ENCODE data around the gene NUDT14. TPM values are rescaled to one million over a fixed set of nuclear protein-coding genes. Genes with fewer than 3 reads are reported as not detected.

Gene NUDT14
- polyA plus RNA-seq, 10 donors, result 7.3 to 19.6 (median 13.8) TPM

- no peak for DNase-seq
Observed at GRCh38 chr14:105200074-105200473, 19.0 kb upstream of the NUDT14 start.

DNA sequence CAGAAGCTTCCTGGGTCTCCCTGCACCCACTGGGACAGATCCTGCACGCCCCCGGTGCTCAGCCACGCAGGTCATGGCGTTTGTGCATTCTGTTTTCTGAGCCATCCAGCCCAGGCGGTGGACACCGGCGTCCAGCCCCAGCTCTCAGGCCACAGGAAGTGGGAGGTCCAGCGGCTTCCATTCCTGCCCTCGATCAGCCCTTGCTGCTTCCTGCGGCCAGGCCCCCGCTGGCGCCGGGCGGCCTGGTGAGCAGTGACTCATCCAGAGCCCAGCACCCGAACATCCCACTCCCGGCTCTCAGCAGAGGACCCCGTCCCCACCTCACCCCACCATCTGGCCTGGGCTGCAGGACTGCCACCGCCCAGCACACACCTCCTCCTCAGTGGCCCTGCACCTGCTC is 18.0 kb upstream of the NUDT14 start:
- DNase-seq, result no peak

- DNase-seq, result no peak
Observed at GRCh38 chr14:105198588-105198987, 17.5 kb upstream of the NUDT14 start.

DNA sequence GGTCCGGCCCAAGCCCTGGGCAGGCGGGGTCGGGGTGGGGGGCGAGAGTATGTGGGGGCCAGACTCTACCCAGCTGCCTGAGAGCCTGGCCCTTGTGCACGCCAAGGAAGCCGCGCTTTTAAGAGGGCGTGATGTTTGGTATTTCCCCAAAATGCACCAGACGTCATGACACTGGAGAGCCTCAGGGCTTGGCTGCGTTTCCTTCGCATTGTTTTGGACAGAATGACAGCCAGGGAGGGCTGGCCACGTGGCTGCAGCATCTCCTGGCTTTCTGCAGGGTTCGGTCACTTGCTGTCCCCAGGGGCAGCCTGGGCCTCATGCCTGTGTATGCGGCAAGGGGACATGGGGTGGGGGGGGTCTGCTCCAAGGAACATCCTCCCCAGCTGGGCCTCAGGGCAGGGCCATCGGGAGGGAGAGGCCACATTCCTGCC is 16.1 kb upstream of the NUDT14 start:
- DNase-seq, result peak; percentile 53 to 93 (median 87)

- DNase-seq, result peak in 1 of 3 donors; percentile 72
Observed at GRCh38 chr14:105196265-105196960, 15.3 kb upstream of the NUDT14 start.

- DNase-seq, result peak in 1 of 3 donors; percentile 63
Observed at GRCh38 chr14:105195522-105196264, 14.6 kb upstream of the NUDT14 start.

DNA sequence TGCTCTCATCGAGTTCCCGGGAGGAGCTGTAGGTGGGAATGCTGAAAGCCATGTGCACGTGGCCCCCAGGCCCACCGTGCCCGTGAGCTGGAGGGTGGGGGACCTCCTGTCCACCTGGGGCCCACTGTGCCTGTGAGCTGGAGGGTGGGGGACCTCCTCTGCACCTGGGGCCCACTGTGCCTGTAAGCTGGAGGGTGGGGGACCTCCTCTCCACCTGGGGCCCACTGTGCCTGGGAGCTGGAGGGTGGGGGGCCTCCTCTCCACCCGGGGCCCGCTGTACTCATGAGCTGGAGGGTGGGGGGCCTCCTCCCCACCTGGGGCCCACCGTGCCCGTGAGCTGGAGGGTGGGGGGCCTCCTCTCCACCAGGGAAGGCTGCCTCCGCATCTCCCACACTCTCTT is 13.9 kb upstream of the NUDT14 start:
- DNase-seq, result no peak

DNA sequence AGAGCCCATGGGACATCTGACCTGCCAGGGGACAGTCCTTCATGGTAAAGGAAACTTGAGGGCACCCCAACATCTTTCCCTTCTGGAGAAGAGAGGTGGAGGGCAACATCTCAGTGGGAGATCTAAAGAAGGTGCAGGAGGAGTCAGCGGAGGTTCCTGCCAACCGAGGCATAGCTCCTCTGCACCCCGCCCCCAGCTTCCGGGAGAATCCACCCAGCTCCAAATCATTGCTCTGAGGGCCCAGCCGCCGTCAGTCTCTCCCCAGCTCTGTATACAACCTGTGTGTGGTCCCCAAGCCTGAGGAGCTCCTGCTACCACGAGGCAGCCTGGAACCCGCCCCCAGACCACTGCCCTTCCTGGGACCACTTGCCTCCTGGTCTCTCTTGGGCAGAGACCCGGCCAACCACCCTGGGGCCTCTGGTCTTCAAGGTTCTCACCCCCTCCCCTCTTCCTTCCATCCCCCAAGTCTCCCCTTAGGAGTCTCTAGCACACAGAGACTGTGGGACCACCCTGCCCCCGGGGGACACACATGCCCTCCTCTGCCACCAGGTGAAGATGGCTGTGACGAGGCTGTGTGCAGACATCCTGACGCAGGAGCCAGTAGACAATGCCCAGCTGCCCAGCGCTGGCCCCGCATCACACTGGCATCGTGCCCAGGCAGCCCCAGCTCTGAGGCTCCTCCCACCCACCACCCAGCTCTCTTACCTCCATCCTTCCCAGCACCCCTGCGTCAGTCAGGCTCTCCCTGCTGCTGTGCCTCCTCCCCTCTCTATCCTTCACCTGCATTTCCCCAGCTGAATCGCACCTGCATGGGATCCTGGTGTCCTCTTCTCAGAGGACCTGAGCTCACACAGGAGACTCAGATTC is 13.0 kb upstream of the NUDT14 start:
- DNase-seq, result no peak

GRCh38 chr14:105192866-105193731 is 12.0 kb upstream of the NUDT14 start:
- no peak for DNase-seq

DNA sequence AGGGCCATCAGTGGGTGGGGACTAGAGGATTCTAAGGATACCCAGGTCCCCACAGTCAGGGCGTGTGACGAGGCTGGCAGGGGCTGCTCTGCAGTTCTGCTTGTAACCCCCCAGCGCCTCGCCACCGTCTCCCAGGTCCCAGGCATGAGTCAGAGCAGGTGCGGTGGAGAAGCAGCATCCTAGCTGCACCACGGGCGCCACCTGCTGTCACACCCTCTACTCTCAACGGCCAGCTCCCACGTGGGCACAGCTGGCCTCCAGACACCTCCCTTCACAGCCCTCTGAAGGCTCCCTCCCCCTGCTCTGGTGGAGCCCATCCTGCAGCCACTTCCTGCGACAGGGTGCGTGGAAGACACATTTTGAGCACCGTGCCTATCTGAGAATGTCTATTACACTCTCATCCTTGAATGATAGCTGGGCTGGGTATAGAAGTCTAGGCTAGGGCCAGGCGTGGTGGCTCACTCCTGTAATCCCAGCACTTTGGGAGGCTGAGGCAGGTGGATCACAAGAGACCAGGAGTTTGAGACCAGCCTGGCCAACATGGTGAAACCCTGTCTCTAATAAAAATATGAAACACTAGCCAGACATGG is 6.9 kb upstream of the NUDT14 start:
- no peak for DNase-seq

DNA sequence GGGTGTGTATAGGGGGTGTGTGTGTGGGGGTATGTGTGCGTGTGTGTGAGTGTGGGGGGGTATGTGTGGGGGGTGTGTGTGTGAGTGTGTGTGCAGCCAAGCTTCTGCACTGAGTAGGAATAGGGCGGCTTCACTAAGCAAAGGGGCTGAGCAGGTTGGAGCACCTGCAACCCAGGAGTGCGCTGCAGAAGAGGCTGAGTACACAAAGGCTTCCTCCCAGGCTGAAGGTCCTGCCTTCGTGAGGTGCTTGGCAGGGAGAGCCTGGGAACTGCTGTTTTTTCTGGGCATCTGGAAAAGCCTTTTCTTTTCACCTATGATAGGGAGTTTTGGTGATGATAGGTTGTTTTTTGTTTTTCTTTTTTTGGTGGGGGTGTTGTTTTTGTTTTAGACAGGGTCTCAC is 6.0 kb upstream of the NUDT14 start:
- DNase-seq, result no peak

- no peak for DNase-seq
Observed at GRCh38 chr14:105185973-105186372, 4.9 kb upstream of the NUDT14 start.

GRCh38 chr14:105185001-105185400 is 3.9 kb upstream of the NUDT14 start:
- DNase-seq, result no peak

DNA sequence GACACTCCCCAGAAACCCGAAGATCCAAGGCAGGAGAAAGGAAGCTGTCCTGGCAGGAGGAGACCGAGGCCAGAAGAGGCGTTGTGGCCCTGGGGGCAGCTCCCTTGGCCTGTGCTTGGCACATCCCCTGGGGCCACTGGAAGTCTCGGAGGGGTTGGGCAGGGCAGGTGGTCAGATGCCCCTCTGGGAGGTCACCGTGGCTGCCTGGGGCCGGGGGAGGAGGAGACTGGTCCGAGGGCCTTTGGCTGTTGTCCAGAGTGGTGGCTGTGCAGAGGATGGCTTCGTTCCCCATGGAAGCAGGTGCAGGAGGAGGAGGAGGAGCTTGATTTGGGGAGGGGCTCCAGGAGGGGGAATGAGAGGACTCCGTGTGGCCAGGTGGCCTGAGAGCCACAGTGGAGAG is 3.3 kb upstream of the NUDT14 start:
- DNase-seq, result no peak

DNA sequence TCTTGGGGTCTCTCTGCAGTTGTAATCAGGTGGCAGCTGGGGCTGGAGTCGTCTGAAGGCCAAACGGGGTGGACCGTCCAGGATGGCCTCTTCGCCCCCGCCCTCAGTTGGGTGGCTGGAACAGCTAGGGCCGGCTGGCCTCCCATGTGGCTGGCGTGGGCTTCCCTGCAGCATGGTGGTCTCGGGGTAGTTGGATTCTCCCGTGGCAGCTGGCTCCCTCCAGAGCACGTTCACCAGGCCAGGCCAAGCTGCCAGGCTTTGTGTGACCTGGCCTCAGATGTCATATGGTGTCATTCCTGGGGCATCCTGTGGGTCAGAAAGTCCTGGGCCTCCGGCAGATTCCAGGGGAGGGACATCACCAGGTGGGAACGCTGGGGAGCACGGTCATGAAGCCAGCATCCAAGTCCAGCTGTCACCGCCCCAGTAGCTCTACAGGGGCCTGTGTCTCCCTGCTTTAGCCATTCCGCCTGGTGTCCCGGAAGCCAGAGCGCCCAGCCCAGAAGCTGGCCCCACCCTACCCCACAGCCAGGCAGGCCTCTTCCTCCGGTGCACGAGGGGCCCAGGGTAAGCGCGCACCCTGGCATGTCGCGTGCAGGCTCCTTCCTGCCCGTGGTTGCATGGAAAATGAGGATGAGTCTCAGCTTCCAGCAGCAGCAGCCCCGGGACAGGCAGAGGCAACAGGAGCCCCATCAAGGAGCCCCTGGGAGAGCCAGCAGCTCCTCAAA is 1.3 kb upstream of the NUDT14 start:
- DNase-seq, result no peak

DNA sequence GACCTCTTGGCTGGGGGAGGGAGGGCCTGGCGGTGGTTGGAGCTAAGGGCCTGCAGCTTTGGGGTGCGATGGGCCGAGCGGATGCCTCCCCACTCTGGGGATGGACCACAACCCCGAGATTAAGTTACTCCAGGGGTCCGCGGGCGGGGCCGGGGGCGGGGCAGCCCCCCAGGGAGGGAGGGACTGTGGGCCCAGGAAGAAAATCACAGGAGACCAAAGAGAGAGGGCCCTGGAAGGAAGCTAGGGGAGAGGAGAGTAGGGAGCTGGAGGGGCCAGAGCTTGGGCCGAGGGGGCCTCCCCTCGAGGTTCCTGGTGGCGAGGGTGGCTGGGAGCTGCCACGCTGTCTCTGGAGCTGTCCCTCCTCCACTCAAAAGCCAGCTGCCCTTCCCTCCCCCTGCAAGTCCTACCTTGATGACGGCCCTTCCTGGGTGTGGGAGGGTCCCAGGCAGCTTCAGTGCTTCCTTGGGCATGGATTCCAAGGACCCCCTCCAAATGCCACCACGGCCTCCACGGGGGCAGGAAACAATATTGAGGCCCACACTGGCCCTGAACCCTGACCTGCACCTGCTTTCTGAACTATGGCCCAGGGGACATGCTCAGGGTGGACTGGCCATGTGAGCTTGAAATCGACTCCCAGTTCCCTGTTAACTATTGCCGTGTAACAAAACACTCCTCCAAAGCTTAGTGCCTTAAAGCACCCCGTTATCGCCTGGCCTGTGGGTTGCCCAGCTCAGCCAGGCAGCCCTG is 610 bp upstream of the NUDT14 start:
- DNase-seq, result no peak

GRCh38 chr14:105179191-105179590 is 1.9 kb downstream of the NUDT14 start:
- DNase-seq, result no peak

DNA sequence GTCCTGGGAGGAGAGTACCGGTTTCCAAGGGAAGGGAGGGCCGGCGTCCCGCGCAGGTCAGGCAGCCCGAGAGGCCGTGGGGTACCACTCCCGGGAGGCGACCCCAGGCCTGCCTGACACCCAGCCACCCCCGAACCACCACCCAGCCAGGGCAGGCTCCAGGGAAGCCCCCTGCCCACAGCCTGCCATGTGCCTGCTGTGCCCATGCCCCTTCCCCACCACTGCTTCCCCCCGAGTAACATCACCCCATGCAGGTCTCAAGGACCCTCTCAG is 2.3 kb downstream of the NUDT14 start:
- DNase-seq, result no peak

DNA sequence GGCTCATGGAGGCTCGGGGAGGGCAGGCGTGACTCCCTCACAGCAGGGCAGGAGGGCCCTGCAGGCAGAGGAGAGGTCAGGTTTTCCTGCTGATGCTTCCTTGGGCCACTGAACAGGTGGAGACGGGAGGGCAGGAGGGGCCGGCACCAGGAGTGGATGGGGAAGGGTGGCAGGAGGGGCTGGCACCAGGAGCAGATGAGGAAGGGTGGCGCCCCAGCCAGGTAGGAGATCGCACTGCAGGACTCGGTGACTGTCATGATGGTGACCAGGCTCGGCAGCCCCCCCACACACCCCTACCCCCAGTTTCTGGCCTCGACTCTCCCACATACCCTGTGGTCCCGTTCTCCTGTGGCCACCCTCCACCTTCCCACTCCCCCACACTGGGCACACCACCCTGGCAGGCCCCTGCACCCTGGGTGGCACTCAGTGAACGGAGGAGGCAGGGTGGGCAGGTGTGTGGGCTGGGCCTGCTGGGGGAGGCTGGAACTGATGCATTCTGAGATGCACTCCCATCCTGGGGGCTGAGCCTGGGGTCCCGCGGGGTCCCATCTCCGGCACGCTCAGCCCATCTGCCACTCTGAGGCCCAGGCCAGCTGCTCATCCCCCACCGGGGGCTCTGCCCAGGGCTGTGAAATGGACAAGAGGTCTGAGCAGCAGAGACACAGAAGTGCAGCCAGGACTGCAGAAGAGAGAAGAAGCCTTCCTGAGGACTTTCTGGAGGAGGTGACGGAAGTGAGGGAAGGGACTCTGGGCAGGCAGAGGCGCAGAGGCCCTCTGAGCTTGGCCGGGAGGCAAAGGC is 2.8 kb downstream of the NUDT14 start:
- no peak for DNase-seq
